HCT116 (cell line): ENCODE data around the gene CD248. TPM values are rescaled to one million over a fixed set of nuclear protein-coding genes. Genes with fewer than 3 reads are reported as not detected.

Experiments used
- ATAC-seq: fragments of 200-7000 bp; cut with Tn5 transposase; 2 replicates; pipeline ENCODE4 v1.9.1; 2020; ENCODE audit warnings: mild to moderate bottlenecking, moderate library complexity
- BruUV-seq: library from RNA; stranded (reverse); fragments of 400-500 nt; replicated peaks from 2 replicates; lab custom pipeline; 2021; lab: Mats Ljungman, UMichigan
- CTCF ChIA-PET: fragments of 300-600 bp; sonication (Branson Sonifier 250); formaldehyde crosslinking; loops from one replicate; lab custom pipeline; 2021; ENCODE audit warnings: antibody characterized with exemption; lab: Charles Lee
- POLR2A ChIA-PET: fragments of 300-600, 350-600 bp; sonication (Branson Sonifier 250); formaldehyde crosslinking; loops from one replicate; lab custom pipeline; 2021; ENCODE audit warnings: antibody characterized with exemption; lab: Charles Lee
- RAD21 ChIA-PET, 2 experiments: fragments of 300-600 bp; sonication (Branson Sonifier 250); formaldehyde crosslinking; loops; one replicate each; lab custom pipeline; 2023; ENCODE audit warnings: low total read pairs in 2 of 2; ENCODE audit not compliant: uncharacterized antibody in 2 of 2, unreplicated experiment in 2 of 2, low non-redundant PET in 1 of 2; lab: Charles Lee
- DNase-seq: peaks from one replicate; pipeline ENCODE4 v3.0.0-alpha.2; 2010; ENCODE audit warnings: low read depth, low spot score
- H2AFZ ChIP-seq: fragments of 200-600 bp; shearing (Covaris generic), sonication (generic); 2 replicates; pipeline ENCODE4 v1.6.1; 2017; ENCODE audit warnings: low read depth, mixed run types, mixed read lengths, antibody characterized with exemption, low read length; ENCODE audit not compliant: poor library complexity, severe bottlenecking
- H3K27ac ChIP-seq: 2 replicates; pipeline ENCODE4 v1.5.1; 2012; ENCODE audit warnings: low read depth, low read length
- H3K27me3 ChIP-seq: fragments of 200-600 bp; sonication (generic); 2 replicates; pipeline ENCODE4 v1.6.1; 2016; ENCODE audit warnings: mixed run types, low read length, mixed read lengths; ENCODE audit not compliant: insufficient read depth
- H3K36me3 ChIP-seq, 2 experiments: fragments of 200-500 bp in 1 of 2; fragments of 200-600 bp in 1 of 2; sonication (Bioruptor generic) in 1 of 2; sonication (generic) in 1 of 2; 2 replicates each; pipeline versions ENCODE4 v1.5.1 to v1.6.1; 2014 to 2016; ENCODE audit warnings: low read length in 2 of 2, inconsistent platforms in 1 of 2, mixed read lengths in 1 of 2, mixed run types in 1 of 2; ENCODE audit not compliant: insufficient read depth in 2 of 2, control insufficient read depth in 1 of 2
- H3K4me1 ChIP-seq, 2 experiments: fragments of 200-600 bp in 1 of 2; sonication (generic) in 1 of 2; 2 replicates each; pipeline versions ENCODE4 v1.5.1 to v1.6.1; 2012 to 2017; ENCODE audit warnings: low read length in 2 of 2, inconsistent platforms in 1 of 2, mild to moderate bottlenecking in 1 of 2, mixed read lengths in 1 of 2, mixed run types in 1 of 2, moderate library complexity in 1 of 2; ENCODE audit not compliant: insufficient read depth in 2 of 2, control insufficient read depth in 1 of 2
- H3K4me2 ChIP-seq: fragments of 200-600 bp; sonication (generic); 2 replicates; pipeline ENCODE4 v1.6.1; 2017; ENCODE audit warnings: mixed run types, low read length, mixed read lengths
- H3K4me3 ChIP-seq, 2 experiments: fragments of 200-600 bp in 1 of 2; sonication (generic) in 1 of 2; replicated peaks in 1 of 2; 2 replicates each; pipeline ENCODE4 v1.5.1; 2011 to 2016; ENCODE audit warnings: low read length in 2 of 2, control low read depth in 1 of 2, low read depth in 1 of 2, mild to moderate bottlenecking in 1 of 2, mixed read lengths in 1 of 2, mixed run types in 1 of 2
- H3K79me2 ChIP-seq: fragments of 200-600 bp; sonication (generic); 2 replicates; pipeline ENCODE4 v1.6.1; 2017; ENCODE audit warnings: mild to moderate bottlenecking, mixed run types, low read length, moderate library complexity, mixed read lengths; ENCODE audit not compliant: insufficient read depth
- H3K9ac ChIP-seq: fragments of 200-600 bp; sonication (generic); 2 replicates; pipeline ENCODE4 v1.6.1; 2016; ENCODE audit warnings: low read length, mixed read lengths
- H3K9me2 ChIP-seq: fragments of 200-600 bp; sonication (generic), shearing (Covaris generic); 2 replicates; pipeline ENCODE4 v1.6.1; 2017; ENCODE audit warnings: mixed run types, mild to moderate bottlenecking, moderate library complexity; ENCODE audit not compliant: insufficient read depth
- H3K9me3 ChIP-seq, 2 experiments: fragments of 200-500 bp in 1 of 2; fragments of 200-600 bp in 1 of 2; sonication (Bioruptor generic) in 1 of 2; sonication (generic) in 1 of 2; 2 replicates each; pipeline ENCODE4 v1.6.1; 2014 to 2017; ENCODE audit warnings: low read length in 2 of 2, mixed read lengths in 2 of 2, inconsistent platforms in 1 of 2, low read depth in 1 of 2, mild to moderate bottlenecking in 1 of 2, mixed run types in 1 of 2, moderate library complexity in 1 of 2; ENCODE audit not compliant: control insufficient read depth in 1 of 2, insufficient read depth in 1 of 2
- H4K20me1 ChIP-seq: fragments of 200-600 bp; sonication (generic), shearing (Covaris generic); 2 replicates; pipeline ENCODE4 v1.6.1; 2017; ENCODE audit warnings: mixed run types, mild to moderate bottlenecking, moderate library complexity; ENCODE audit not compliant: insufficient read depth
- CBX3 ChIP-seq: IDR thresholded peaks from 2 replicates; pipeline ENCODE4 v1.6.1; 2012; ENCODE audit warnings: low read depth
- EGR1 ChIP-seq: IDR thresholded peaks from 2 replicates; pipeline ENCODE4 v1.6.1; 2012; ENCODE audit warnings: low read depth
- ELF1 ChIP-seq: IDR thresholded peaks from 2 replicates; pipeline ENCODE4 v1.6.1; 2012; ENCODE audit warnings: low read depth, borderline replicate concordance
- FOSL1 ChIP-seq: IDR thresholded peaks from 2 replicates; pipeline ENCODE4 v1.6.1; 2012; ENCODE audit warnings: low read depth
- JUND ChIP-seq: IDR thresholded peaks from 2 replicates; pipeline ENCODE4 v1.6.1; 2012
- RAD21 ChIP-seq: IDR thresholded peaks from 2 replicates; pipeline ENCODE4 v1.6.1; 2012; ENCODE audit warnings: low read depth, mild to moderate bottlenecking
- SIN3A ChIP-seq: IDR thresholded peaks from 2 replicates; pipeline ENCODE4 v1.6.1; 2012; ENCODE audit warnings: low read depth
- SP1 ChIP-seq: IDR thresholded peaks from 2 replicates; pipeline ENCODE4 v1.6.1; 2012; ENCODE audit warnings: low read depth
- ZNF274 ChIP-seq: fragments of 200-500 bp; sonication (Bioruptor generic); IDR thresholded peaks from 2 replicates; pipeline ENCODE4 v1.6.1; 2014; ENCODE audit warnings: mild to moderate bottlenecking, low read depth, low read length, inconsistent platforms
- intact Hi-C: fragments of 100-400 bp; cut with micrococcal nuclease; formaldehyde crosslinking; loops from 2 replicates; pipeline ENCODE4 v1.10.0; 2022
- total RNA-seq: library from RNA; stranded (reverse); gene quantifications from one replicate; pipeline ENCODE4 v1.2.1, GENCODE V29; 2021; ENCODE audit not compliant: unreplicated experiment
- TF ChIP-seq, protein P1 (sequence below): IDR thresholded peaks from 2 replicates; pipeline ENCODE4 v1.6.1; 2011; ENCODE audit warnings: mild to moderate bottlenecking, low read length, moderate library complexity; ENCODE audit not compliant: insufficient replicate concordance; ENCODE audit errors: extremely low read depth
- TF ChIP-seq, protein P2 (sequence below): IDR thresholded peaks from 2 replicates; pipeline ENCODE4 v1.6.1; 2012
- TF ChIP-seq, protein P3 (sequence below), 3 experiments: fragments of 200-600 bp in 1 of 3; sonication (generic) in 1 of 3; IDR thresholded peaks in 2 of 3; conservative IDR thresholded peaks in 1 of 3; 2 replicates each; pipeline ENCODE4 v1.5.1; 2012 to 2017; ENCODE audit warnings: low read depth in 2 of 3, low read length in 2 of 3, antibody characterized with exemption in 1 of 3, borderline replicate concordance in 1 of 3, control low read depth in 1 of 3, mild to moderate bottlenecking in 1 of 3, mixed read lengths in 1 of 3, mixed run types in 1 of 3, moderate library complexity in 1 of 3; ENCODE audit not compliant: insufficient read depth in 1 of 3

Gene CD248
- total RNA-seq, 1 experiment from 2014 or later = 0.32 TPM

DNA sequence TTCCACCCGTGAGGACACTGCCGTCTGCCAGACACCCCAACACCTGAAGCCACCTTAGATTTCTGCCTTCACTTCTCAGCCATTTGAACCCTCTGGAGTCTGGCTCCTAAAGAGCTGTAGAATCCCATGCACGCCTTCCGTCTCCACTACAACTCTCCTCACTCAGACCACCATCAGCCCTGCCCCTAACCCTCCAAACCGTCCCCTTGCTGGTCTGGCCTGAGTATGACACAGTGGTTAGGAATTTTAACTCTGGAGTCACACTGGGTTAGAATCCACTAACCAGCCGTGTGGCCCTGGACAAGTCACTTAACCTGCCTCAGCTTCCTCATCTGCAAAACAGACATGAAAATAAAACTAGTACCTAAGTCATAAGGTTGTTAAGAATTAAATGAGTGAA lies 35.8 kb downstream of the CD248 start:
- no peak overlapping the region; the same call in 1 of the 2 replicates for H3K4me2 ChIP-seq
- no peak overlapping the region for H3K4me3 ChIP-seq
- BruUV-seq = no TSS peak
- RAD21 ChIA-PET = no interaction called here
- H3K9me2 ChIP-seq = no peaks in the 10 kb centered on the region
- POLR2A ChIA-PET = interaction anchor here (0.9 to 1.4 kb wide), 2 partner anchors 8 to 13 kb away, joined by 3 to 5 read pairs; partner anchors contain the start of gene YIF1A
- ATAC-seq (no peak), DNase-seq (no peak)
- H3K4me1 ChIP-seq = peaks cover 0 to 26% of the 10 kb centered on the region in 2 experiments; a peak in 2 of 4 replicates
- H3K27ac ChIP-seq = no peak overlapping the region
- no peak overlapping the region for H3K9ac ChIP-seq
- H4K20me1 ChIP-seq = no peaks in the 10 kb centered on the region
- intact Hi-C loops = no loop called here
- H3K36me3 ChIP-seq = no peaks in the 10 kb centered on the region; a peak in 1 of 4 replicates
- TF ChIP-seq SP1 (no peak), SIN3A (no peak), CBX3 (no peak), JUND (no peak), ELF1 (no peak), FOSL1 (no peak), RAD21 (no peak), EGR1 (no peak), ZNF274 (no peak)
- TF ChIP-seq, protein P1, sequence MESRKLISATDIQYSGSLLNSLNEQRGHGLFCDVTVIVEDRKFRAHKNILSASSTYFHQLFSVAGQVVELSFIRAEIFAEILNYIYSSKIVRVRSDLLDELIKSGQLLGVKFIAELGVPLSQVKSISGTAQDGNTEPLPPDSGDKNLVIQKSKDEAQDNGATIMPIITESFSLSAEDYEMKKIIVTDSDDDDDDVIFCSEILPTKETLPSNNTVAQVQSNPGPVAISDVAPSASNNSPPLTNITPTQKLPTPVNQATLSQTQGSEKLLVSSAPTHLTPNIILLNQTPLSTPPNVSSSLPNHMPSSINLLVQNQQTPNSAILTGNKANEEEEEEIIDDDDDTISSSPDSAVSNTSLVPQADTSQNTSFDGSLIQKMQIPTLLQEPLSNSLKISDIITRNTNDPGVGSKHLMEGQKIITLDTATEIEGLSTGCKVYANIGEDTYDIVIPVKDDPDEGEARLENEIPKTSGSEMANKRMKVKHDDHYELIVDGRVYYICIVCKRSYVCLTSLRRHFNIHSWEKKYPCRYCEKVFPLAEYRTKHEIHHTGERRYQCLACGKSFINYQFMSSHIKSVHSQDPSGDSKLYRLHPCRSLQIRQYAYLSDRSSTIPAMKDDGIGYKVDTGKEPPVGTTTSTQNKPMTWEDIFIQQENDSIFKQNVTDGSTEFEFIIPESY = no peak
- TF ChIP-seq, protein P2, sequence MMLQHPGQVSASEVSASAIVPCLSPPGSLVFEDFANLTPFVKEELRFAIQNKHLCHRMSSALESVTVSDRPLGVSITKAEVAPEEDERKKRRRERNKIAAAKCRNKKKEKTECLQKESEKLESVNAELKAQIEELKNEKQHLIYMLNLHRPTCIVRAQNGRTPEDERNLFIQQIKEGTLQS = no peak
- TF ChIP-seq, protein P3, sequence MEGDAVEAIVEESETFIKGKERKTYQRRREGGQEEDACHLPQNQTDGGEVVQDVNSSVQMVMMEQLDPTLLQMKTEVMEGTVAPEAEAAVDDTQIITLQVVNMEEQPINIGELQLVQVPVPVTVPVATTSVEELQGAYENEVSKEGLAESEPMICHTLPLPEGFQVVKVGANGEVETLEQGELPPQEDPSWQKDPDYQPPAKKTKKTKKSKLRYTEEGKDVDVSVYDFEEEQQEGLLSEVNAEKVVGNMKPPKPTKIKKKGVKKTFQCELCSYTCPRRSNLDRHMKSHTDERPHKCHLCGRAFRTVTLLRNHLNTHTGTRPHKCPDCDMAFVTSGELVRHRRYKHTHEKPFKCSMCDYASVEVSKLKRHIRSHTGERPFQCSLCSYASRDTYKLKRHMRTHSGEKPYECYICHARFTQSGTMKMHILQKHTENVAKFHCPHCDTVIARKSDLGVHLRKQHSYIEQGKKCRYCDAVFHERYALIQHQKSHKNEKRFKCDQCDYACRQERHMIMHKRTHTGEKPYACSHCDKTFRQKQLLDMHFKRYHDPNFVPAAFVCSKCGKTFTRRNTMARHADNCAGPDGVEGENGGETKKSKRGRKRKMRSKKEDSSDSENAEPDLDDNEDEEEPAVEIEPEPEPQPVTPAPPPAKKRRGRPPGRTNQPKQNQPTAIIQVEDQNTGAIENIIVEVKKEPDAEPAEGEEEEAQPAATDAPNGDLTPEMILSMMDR (IDR thresholded peaks at IDR 0.05 in 2 of 3, conservative IDR thresholded peaks at IDR 0.05 in 1 of 3; ENCODE audit: borderline replicate concordance in 1 of 3, insufficient read depth in 1 of 3, low read depth in 2 of 3, low read length in 2 of 3) = no peak
- H3K79me2 ChIP-seq = no peaks in the 10 kb centered on the region
- H3K9me3 ChIP-seq = no peaks in the 10 kb centered on the region
- no peak overlapping the region for H2AFZ ChIP-seq
- no peaks in the 10 kb centered on the region for H3K27me3 ChIP-seq
- CTCF ChIA-PET = interaction anchor here (3.0 kb wide), 1 partner anchor 31 kb away, joined by 17 read pairs; no protein-coding TSS in a partner anchor
